Left colon (tissue), 2 donors: ENCODE results near the gene IL18BP. TPM values are rescaled to one million over a fixed set of nuclear protein-coding genes. Genes with fewer than 3 reads are reported as not detected.
A peak's percentile ranks its signal among the peaks of the same experiment; 100 is the strongest.

ENCODE experiments used
- ATAC-seq: fragments of 200-7000 bp; cut with Tn5 transposase; one replicate; pipeline ENCODE4 v1.9.1; 2020; ENCODE audit warnings: mild to moderate bottlenecking, moderate library complexity
- DNase-seq, 2 donors: peaks; one replicate each; pipeline ENCODE4 v3.0.0-alpha.2; 2020
- intact Hi-C, 2 donors: fragments of 100-400 bp; cut with DNase I in 1 of 2; cut with micrococcal nuclease in 1 of 2; formaldehyde crosslinking; loops; one replicate each; pipeline versions ENCODE4 v1.11.2 to v1.14.0; 2022; cut with DNase I, micrococcal nuclease
- total RNA-seq, 2 donors: library from RNA; stranded (reverse); fragmentation: NEBNext Ultra II Directional; extraction: Animal tissue kit (Norgen Biotek cat#: 25700); gene quantifications; one replicate each; pipeline ENCODE4 v1.2.1, GENCODE V29; 2021
- donor health status: DM: no; HTN: no; CAD: no.
- donor health status: DM: yes; HTN: yes; CAD: no.

IL18BP gene
- total RNA-seq, 2 donors from 2014 or later, result 8.0 to 10.6 TPM

GRCh38 chr11:71994786-71995185 lies 3.9 kb upstream of the IL18BP start:
- DNase-seq (no peak), ATAC-seq (no peak)
- intact Hi-C loops, result no loop called here

GRCh38 chr11:71995726-71996291 lies 2.9 kb upstream of the IL18BP start:
- ATAC-seq (no peak), DNase-seq (no peak)
- intact Hi-C loops, result no loop called here

GRCh38 chr11:71996517-71996916 lies 2.2 kb upstream of the IL18BP start:
- ATAC-seq, result no peak
- intact Hi-C loops, result no loop called here

GRCh38 chr11:71996946-71997345 lies 1.8 kb upstream of the IL18BP start:
- intact Hi-C loops, result no loop called here
- ATAC-seq (no peak), DNase-seq (peak in 1 of 2 donors; percentile 55)

More at GRCh38 chr11:71996517-71996916, 2.2 kb upstream of the IL18BP start:
- DNase-seq, result no peak

GRCh38 chr11:71997594-71997993 lies 1.1 kb upstream of the IL18BP start:
- ATAC-seq, result no peak
- intact Hi-C loops, result no loop called here
- no peak for DNase-seq

- no peak for DNase-seq
- ATAC-seq, result no peak
- intact Hi-C loops, result no loop called here
Observed at GRCh38 chr11:71998061-71998460, 648 bp upstream of the IL18BP start.

- intact Hi-C loops, result no loop called here
- DNase-seq (no peak), ATAC-seq (peak; percentile 11)
Observed at GRCh38 chr11:71999362-71999761, 653 bp downstream of the IL18BP start.

- intact Hi-C loops, result no loop called here
- DNase-seq (no peak), ATAC-seq (no peak)
Observed at GRCh38 chr11:71999798-72000197, 1.1 kb downstream of the IL18BP start.

GRCh38 chr11:72000202-72000867 lies 1.6 kb downstream of the IL18BP start:
- DNase-seq (no peak), ATAC-seq (no peak)
- intact Hi-C loops, result no loop called here

- intact Hi-C loops, result no loop called here
- ATAC-seq, result peak; percentile 4
Observed at GRCh38 chr11:72001285-72001684, 2.6 kb downstream of the IL18BP start.

GRCh38 chr11:72001834-72002591 lies 3.3 kb downstream of the IL18BP start:
- ATAC-seq, result peak; percentile 12
- no peak for DNase-seq
- intact Hi-C loops, result no loop called here

More at GRCh38 chr11:72001285-72001684, 2.6 kb downstream of the IL18BP start:
- DNase-seq, result no peak

- peak; percentile 2 for ATAC-seq
- no peak for DNase-seq
- intact Hi-C loops, result no loop called here
Observed at GRCh38 chr11:72002841-72003775, 4.4 kb downstream of the IL18BP start.

GRCh38 chr11:72003776-72004171 lies 5.1 kb downstream of the IL18BP start:
- DNase-seq (no peak), ATAC-seq (no peak)
- intact Hi-C loops, result no loop called here

GRCh38 chr11:72004515-72005346 lies 6.0 kb downstream of the IL18BP start:
- intact Hi-C loops, result no loop called here
- DNase-seq, result no peak
- ATAC-seq, result no peak

- no peak for DNase-seq
- no peak for ATAC-seq
- intact Hi-C loops, result no loop called here
Observed at GRCh38 chr11:72005347-72006260, 6.9 kb downstream of the IL18BP start.

- DNase-seq (no peak), ATAC-seq (no peak)
- intact Hi-C loops, result no loop called here
Observed at GRCh38 chr11:72006309-72007088, 7.8 kb downstream of the IL18BP start.

- DNase-seq (no peak), ATAC-seq (no peak)
- intact Hi-C loops, result no loop called here
Observed at GRCh38 chr11:72007089-72007476, 8.4 kb downstream of the IL18BP start.
